ENCODE results near the gene LIN37.

The LIN37 gene, protein sequence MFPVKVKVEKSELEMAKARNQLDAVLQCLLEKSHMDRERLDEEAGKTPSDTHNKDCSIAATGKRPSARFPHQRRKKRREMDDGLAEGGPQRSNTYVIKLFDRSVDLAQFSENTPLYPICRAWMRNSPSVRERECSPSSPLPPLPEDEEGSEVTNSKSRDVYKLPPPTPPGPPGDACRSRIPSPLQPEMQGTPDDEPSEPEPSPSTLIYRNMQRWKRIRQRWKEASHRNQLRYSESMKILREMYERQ

DNA sequence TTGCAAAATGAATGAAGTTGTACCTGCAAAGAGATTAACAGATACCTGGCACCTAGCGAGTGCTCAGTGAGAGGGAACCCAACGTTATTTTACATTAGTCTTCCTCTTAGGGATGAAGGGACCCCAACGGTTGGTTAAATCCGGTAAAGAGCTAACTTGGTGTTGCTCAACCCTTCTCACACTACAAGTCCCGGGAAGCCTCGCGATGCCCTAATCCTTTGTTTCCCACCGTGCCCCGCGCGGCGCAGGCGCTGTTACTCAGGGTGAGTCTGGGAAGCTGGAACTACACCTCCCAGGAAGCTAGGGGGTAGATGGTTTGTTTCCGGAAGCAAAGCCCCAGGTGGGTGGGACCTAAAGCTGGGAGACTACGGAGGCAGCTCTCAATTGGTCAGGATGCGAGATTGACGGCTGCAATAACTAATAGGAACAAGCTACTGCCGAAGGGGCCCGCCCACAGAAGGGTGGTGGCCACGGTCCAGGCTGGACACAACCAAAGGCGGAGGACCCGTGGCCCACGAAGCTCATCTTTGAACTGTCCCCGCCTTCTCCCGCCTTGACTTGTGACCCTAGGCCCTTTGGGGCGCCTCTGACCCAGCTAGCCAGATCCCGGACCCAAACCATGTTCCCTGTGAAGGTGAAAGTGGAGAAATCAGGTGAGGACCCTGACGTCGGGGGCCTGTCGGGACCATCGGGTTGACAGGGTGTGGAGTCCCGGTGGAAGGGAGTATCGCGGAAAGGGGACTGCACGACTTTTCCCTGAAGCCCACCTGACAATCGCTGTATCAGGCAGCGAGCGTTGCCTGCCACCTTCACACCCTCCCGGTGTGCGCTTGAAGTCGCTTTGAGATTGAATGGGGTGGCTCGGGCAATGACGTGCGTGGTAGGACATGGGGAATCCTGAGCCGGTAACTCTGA lies at the start of gene LIN37:
TSS of gene LIN37 (plus strand) at position 471 of the 915 bp plus-strand sequence. CDS start at position 620, 149 bp downstream.
- DNase-seq (ENCODE audit: low spot score) = peak; percentile 100

DNA sequence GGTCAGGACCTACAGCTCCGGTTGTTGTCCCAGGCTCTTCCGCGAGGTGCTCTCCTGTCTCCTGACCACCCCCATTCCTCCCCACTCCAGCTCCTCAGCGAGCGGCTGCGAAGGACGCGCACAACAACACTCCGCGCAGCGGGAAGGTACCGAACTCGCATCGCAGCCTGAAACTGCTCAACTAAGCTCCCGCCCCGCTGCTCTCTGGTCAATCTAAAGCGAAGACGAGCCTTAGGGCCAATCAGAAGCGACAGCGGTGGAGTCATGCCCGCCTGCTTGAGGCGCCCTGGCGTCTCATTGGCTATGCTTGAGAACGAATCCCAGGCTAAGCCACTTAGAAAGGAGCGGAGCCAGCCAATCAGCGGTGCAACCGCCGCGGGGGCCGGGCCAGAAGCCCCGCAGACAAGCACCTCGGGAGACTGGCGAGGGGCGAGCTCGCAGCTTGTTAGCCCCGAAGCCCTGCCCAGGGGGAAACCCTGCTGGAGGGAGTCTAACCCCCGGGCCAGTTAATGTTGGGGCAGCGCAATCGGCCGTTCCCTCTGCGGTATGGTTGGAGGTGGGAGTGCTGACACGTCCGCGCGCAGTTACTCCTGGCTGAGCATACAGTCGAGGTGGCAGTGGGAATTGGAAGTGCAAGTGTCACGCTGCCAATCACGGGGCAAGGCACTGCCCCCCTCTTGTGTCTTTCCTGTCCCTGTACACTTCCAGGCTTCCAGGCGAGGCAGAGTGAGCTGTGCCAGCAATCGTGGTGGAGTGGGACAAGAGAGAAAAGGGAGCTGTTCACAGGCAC lies 46.0 kb upstream of the LIN37 start:
- peak; percentile 99 for DNase-seq (ENCODE audit: low spot score)

DNA sequence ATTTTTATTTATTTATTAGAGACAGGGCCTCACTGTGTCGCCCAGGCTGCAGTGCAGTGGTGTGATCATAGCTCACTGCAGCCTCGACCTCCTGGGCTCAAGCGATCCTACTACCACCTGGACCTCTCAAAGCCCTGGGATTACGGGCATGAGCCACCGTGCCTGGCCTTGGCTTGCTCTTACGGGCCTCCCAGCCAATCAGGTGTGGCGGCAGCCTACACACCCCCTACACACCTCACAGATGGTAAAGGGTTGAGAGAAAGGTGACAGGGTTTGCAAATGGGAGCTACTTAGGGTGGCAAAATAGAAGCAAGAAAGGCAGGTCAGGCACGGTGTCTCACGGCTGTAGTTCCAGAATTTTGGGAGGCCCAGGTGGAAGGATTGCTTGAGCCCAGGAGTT lies 45.0 kb upstream of the LIN37 start:
- no peak for DNase-seq (ENCODE audit: low spot score)

DNA sequence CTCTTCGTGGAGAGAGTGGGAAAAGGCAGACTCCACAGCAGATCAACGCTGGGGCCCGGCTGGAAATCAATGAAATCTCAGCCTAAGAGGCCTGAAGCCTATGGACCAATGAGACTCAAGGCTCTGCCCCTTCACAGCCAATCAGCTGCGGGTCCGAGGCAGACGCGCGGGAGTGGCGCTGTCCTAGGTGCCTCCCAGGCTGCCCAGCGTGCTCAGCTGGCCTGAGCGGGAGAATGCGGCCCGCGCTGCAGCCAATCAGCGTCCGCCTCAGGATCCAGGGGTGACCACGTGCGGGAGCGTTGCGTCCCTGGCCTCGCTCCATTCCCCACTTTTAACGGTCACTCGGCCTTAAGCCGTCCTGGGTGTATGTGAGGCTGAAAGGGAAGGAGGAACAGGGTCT lies 44.2 kb upstream of the LIN37 start, which contains the start of gene ZBTB32:
TSS of gene ZBTB32 (plus strand) at position 341 of the 400 bp plus-strand sequence. CDS start 10,069 bp downstream, outside the sequence.
- no peak for DNase-seq (ENCODE audit: low spot score)

- no peak for DNase-seq (ENCODE audit: low spot score)
These were observed 40.0 kb upstream of the LIN37 start for GRCh38 chr19:35708391-35708790.

DNA sequence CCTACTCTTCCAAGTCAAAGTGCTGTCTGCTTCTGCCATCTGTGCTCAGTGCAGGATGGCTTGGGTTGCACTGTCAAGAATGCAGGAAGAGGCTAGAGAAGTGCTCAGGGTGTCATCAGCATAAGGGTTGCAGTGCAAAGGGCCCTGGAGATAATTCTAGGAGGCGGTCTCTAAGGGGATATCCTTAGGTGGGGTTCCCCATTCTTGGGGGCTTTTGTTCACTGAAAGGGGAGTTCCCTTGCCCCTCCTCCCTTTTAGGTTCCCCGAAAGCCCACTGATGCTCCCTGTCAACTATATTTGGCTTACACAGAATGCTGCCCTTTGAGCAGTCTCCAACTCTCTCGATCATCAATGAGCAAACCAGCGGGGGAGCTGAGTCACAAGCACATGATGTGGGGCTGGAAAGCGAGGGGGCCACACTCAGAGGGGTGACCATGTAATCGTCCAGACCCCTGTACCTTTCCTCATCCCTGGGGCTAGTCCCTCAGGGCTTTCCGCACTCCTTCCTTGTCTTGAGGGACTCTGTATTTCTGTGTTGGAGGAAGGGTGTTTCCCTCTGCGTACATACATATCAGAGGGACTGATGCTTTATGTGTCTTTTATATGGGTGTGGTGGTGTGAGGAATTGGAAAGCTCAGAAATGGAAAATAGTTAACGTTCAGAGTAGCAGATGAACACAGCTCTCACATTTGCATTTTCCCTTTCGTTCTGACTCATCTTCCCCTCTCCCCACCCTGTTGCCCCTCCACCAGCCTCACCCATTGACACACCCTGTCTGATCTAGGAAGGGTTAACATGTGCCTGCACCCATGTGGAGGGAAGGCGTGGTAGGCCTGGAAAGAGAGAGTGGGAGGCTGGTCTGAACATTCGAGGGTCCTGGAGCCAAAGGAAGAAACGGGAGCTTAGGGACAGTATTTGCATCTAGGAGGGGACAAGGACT lies 37.3 kb upstream of the LIN37 start:
- DNase-seq (ENCODE audit: low spot score) = no peak

DNA sequence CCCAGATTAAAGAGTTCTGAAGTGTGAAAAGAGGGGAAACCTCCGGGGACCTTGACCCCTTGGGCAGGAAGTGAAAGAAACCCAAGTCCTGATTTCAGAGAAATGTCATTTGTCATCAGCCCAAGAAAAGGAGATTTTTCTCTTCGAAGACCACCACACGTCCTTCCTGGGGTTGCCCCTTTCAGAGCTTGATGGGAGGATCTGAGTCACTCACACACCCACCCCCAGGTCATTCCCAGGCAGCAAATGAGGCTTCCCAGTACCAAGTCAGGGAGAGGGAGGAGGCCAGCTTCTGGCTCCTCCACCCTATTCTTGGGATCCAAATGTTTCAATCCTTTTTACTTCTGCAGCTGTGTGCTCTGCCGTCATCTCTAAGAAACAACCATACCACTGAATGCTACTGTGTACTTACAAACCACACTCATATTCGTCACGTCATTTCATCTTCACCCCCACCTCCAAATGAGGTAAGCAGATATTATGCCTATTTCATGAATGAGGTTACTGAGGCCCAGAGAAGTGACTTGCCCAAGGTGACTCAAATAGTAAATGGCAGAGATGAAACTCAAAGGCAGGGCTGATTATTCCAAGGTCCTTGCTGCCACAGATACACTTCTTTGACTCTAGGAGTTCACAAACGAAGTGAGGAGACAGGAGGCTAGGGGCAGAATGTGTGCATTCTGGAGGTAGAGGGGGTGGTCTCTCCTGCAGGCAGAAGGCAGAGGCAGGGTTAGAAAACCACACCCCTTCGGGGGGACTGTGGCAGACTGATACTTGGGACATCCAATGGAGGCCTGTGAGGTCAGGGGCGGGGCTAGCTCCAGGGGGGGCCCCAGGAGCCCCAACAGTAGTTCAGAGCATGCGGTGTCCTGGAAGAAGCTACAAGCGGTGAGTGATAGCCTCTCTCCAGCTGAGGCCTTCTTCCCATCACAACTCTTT lies 35.5 kb upstream of the LIN37 start:
- no peak for DNase-seq (ENCODE audit: low spot score)

GRCh38 chr19:35713506-35713850 lies 34.9 kb upstream of the LIN37 start:
- DNase-seq (ENCODE audit: low spot score) = no peak

- no peak for DNase-seq (ENCODE audit: low spot score)
These were observed 34.4 kb upstream of the LIN37 start for GRCh38 chr19:35713904-35714495.

GRCh38 chr19:35714601-35715354 lies 33.6 kb upstream of the LIN37 start:
- DNase-seq (ENCODE audit: low spot score) = no peak

- DNase-seq (ENCODE audit: low spot score) = no peak
These were observed 33.0 kb upstream of the LIN37 start for GRCh38 chr19:35715355-35715809.

GRCh38 chr19:35715981-35716800 lies 32.2 kb upstream of the LIN37 start:
- no peak for DNase-seq (ENCODE audit: low spot score)

GRCh38 chr19:35716801-35717664 lies 31.3 kb upstream of the LIN37 start:
- peak; percentile 94 for DNase-seq (ENCODE audit: low spot score)

GRCh38 chr19:35717665-35718344 lies 30.6 kb upstream of the LIN37 start, which contains the start of gene KMT2B:
Gene KMT2B (plus strand): TSS chr19:35718003. CDS start chr19:35718019, 16 bp downstream.
- DNase-seq (ENCODE audit: low spot score) = no peak

DNA sequence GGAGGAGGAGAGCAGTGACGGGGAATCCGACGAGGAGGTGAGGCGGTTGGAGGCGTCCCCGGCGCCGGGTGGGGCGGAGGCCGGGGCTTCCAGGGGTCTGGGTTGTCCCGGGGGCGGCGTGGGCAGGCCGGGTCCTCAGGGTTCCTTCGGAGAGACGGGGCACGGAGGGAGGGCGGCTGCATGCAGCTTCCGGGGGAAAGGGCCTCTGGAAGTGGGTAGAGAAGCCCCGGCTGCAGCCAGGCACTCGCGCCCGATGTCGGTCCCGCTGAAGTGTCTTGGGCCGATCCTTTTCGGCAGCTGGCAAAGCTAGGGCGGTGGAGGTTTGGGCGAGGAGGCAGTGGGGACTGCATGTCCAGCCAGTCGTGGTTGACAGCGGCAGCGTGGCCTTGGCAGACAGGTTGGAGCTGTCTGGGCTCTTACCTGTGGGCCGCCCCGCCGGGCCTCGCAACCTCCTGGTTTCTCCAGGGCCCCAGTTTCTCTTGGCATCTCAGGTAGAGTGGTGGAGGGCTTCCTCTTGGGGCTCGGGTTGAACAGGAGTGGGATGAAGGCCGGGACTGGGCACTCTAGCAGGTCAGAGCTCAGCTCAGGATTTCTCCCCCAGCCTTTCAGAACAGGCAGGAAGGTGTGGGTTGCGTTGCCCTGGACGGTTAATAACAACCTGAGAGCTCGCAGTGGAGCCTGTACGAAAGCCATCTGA lies 29.9 kb upstream of the LIN37 start:
- DNase-seq (ENCODE audit: low spot score) = no peak

All from pons (tissue), 1 donor.